Raji (cell line): Measurements from ENCODE around the gene CTPS1.

ENCODE experiments used
- POLR2A ChIP-seq: IDR thresholded peaks from 2 replicates; pipeline ENCODE4 v1.6.1; 2011; ENCODE audit warnings: low read depth, low read length, control low read depth; ENCODE audit not compliant: insufficient read depth

The CTPS1 gene

DNA sequence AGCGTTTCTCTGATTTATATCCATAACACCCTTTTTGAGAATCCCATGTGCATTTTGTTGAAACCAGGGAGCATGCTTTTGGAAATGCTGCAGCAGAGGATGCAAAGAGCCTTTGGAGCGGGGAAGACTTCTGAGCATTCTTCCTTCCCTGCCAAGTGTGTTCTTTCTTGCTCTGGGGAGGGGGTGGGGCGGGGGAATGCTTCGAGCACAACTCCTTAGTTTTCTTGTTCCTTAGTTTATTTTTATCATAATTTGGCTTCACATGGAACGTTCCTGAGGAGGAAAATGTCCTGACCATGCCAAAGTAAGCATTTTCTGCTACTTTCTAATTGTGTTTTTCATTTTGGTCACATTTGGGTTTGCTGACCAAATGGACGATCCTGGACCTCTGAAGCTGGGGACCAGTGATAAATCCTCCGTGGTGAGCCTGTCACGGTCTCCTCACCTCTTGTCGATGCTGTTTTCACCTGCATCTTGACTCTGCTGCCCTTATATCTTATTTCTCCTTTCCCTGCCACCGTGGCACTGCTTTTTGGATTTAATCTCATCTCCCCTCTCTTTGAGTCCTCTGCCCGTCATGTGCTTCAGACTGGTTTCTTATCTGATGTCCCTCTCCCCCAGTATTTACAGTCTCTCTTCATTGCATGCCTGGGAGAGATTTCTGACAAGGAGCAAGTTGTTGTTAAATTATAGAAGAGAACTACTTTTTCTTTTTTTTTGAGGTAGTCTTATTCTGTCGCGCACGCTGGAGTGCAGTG is 2.4 kb downstream of the CTPS1 start:
- TF ChIP-seq POLR2A, result no peak

DNA sequence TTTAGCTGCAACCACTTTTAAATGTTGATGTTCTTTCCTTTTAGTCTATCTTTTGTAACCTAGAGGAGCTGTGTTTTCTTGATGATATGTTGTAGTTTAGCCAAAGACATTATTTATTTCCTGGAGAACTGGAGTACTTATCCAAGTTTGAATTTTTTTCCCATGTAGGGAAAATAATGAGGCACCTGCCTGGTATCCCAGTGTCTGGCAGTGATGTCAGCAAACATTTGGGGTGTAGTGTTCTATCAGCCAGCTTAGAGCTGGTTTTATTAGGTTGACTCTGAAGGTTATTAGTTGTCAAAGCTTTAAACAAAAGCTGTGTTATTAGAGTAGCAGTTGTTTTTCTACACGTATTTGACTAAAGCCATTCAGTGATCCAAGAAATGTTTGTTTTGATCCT is 3.2 kb downstream of the CTPS1 start:
- no peak for TF ChIP-seq POLR2A

DNA sequence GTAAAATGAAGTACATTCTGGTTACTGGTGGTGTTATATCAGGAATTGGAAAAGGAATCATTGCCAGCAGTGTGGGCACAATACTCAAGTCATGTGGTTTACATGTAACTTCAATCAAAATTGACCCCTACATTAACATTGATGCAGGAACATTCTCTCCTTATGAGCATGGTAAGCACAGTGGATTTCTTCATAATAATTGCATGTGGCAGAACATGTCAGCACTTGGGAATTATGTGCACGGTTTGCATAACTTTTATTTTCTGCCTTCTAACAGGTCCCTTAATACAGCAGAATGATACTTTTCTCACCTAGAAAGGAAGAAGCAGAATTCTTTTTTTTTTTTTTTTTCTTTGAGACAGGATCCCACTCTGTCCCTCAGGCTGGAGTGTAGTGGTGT is 3.8 kb downstream of the CTPS1 start:
- TF ChIP-seq POLR2A, result no peak

DNA sequence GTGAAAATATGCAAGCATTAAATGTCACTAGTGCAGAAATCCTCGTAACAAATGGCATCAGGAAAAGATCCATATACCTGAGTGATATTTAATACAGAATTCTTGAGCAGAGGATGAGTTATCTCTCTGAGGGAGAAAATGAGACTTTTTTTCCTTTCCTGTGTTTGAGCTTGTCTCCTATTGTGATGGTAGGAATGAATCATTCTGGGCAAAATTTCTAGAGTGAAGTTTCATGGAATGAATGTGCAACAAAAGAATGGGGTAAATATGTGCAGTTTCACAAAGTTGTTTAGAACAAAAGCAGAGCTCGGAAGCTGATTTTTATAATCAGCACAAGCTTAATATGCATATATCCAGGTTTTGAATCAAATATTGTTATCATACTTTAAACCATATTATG is 4.6 kb downstream of the CTPS1 start:
- TF ChIP-seq POLR2A, result no peak

DNA sequence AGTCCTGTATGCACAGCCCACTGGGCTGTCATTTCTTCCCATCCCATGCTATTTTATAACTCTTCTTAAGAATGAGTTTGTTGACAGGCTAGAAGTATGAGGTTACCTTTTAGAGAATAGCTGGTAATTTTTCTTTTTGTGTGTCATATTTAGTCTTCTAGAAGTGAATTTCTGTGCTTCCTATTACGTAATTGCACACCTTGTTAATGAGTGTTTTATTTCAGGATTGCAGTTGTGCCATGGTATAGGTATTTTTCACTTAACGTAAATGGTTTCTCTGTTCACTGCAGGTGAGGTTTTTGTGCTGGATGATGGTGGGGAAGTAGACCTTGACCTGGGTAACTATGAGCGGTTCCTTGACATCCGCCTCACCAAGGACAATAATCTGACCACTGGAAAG is 5.0 kb downstream of the CTPS1 start:
- TF ChIP-seq POLR2A, result no peak

DNA sequence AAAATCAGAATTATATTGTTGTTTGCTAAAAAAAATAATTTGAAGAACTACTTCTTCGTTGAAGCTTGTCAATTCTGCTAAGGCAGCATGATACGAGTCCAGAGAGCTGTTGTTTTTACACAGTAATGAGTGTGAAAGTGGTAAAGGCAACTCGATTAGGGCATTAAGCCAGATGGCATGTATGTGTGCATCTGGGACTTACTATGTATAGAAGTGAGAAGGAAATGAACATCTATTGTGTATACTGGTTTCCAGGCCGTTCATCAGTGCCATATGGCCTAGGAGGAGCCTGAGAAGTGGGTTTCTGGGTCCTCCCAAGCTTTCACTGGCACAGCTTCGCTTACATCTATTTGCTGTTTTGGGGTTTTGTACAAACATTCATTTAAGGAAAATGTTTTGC is 5.7 kb downstream of the CTPS1 start:
- no peak for TF ChIP-seq POLR2A

DNA sequence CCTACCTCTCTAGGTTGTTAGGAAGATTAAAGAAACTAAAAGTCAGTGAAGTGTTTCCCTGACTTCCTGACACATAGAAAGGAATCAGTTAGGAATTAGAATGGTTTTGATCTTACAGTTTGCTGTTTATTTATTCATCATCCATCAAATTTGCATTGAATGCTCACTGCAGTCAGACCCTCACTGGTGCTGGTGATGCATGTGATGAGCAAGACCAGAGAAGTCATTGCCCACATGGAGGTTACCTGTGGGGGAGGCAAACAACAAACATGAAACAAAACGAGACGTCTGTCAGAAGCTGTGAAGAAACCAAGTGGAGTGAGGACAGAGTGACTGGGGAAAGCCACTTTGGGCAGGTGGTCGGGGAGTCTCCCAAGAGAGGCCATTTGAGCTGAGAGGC is 6.4 kb downstream of the CTPS1 start:
- TF ChIP-seq POLR2A, result no peak

DNA sequence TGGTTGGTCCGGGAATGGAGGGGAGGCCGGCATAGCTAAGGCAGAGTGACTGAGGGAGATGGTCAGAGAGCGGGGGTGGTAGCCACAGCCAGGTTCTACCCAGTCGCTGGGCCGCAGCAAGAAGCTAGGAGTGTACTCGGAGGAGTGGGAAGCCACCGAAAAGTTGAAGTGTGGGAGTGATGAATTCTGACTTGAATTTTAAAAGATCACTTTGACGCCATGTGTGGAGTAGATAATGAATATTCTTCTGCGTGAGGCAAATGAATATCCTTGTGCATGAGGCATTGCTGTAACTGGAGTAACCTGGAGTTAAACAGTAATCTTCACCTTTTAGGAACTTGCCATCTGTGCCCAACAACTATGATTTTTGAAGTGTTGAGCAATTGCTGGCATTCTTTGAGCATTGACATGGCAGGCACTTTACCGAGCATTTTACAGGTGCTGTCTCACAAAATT is 6.9 kb downstream of the CTPS1 start:
- no peak for TF ChIP-seq POLR2A

DNA sequence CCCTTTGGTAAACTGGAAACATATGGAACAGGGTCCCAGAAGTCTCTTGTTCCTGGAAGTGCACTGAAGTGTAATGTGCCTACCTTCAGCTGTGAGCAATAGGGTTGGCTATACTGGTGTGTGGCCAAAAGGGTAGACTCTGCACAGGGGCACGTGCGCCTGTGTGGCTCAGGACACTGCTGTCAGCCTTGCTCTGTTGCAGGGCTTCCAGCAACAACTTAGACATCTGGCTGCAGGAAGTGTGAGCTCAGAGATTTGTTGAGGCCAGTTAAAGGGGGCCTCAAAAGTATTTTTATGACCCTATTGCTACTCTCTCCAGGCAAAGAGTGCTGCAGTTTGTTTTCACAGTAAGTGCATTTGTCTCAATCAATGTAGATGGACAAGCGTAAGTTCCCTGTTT is 7.5 kb downstream of the CTPS1 start:
- no peak for TF ChIP-seq POLR2A

DNA sequence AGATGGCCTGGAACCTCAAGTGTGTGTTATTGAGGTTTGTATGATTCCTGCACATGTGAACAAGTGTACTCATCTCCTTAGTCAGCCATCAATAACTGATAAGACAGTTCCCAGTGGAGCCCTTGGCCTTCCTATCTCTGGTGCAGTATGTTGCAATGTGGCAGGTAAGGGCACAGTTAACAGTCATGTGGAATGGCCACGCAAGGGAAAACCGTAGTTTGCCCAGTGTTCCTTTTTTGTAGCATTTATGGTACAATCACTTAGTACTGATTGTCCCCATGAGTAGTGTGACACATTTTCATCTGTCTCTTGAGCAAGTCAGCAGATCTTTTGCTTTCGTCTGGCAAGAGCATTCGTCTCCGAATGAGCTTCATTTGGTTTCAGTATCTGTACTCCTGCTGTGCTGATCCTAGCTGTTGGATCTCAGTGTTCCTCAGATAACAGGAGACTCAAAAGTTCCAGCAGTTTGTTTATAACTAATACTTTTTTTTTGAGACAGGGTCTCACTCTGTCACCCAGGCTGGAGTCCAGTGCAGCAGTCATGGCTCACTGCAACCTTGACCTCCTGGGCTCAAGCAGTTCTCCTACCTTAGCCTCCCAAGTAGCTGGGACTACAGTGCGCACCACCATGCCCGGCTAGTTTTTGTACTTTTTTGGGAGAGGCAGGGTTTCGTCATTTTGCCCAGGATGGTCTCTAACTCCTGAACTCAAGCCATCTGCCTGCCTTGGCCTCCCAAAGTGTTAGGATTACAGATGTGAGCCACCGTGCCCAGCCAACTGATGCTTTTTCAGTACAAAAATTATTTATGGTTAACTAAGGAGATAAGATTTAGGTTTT is 8.2 kb downstream of the CTPS1 start:
- TF ChIP-seq POLR2A, result no peak

DNA sequence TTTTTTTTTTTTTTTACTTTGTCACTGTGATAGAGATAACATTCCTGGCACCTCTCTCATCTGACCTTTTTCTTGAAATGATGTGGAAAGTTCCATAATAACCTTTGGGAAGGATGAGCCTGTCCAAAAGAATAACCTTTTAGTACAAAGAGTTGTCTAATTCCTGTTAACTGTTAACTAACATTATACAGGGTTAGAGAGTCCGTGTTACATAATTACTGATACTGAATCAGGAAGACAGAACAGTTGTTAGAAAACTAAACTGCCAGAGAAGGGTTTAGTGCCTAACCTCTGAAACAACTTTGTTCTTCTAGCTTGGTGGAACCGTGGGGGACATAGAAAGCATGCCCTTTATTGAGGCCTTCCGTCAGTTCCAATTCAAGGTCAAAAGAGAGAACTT is 8.8 kb downstream of the CTPS1 start:
- TF ChIP-seq POLR2A, result no peak

DNA sequence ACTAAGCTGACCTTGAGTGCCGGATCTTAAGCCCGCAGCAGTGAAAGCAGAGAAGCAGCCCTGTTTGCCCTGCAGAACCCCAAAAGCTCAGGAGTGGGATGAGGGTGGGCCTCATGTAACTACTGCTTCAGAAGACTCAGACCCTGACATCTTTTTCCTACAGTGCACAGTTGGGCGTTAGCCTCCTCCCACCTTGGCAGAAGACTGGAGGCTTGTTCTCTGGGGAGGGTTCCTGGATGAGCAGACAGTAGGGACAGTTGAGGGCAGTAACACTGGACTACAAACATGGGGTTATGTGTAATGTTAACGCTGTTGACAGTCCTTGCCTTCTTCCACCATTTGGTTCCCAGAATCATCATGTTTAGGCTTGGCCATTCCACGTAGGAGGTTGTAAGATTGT is 9.6 kb downstream of the CTPS1 start:
- no peak for TF ChIP-seq POLR2A

DNA sequence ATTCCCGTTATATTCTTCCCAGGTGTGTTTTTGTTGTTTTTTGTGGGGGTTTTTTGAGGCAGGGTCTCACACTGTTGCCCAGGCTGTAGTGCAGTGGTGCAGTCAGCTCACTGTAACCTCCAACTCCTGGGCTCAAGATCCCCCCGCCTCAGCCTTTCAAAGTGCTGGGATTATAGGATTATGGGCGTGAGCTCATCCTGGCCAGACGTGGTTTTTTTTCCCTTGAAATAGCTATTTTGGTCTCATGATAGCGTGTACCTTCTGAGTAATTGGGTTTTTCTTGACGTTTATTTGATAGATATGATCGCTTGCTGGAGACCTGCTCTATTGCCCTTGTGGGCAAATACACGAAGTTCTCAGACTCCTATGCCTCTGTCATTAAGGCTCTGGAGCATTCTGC is 17.6 kb downstream of the CTPS1 start:
- no peak for TF ChIP-seq POLR2A

DNA sequence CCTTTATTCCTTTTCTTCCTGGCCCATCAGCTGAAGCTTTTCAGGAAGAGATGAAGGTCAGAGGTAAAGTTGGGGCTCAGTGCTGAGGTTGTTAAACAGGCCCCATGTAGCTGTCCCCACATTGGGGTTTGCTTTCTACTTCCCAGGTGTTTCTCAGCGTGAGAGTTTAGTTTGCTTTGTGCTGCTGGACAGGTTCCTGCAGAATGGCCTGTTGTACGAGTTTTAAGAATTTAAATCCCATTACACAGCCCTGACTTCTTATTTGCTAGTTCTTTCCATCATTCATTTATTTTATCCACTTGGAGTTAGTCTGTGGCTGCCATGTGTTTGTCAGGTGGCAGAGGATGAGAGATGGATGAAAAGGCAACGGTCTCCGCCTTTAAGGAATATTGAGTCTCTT is 19.2 kb downstream of the CTPS1 start:
- TF ChIP-seq POLR2A, result no peak

DNA sequence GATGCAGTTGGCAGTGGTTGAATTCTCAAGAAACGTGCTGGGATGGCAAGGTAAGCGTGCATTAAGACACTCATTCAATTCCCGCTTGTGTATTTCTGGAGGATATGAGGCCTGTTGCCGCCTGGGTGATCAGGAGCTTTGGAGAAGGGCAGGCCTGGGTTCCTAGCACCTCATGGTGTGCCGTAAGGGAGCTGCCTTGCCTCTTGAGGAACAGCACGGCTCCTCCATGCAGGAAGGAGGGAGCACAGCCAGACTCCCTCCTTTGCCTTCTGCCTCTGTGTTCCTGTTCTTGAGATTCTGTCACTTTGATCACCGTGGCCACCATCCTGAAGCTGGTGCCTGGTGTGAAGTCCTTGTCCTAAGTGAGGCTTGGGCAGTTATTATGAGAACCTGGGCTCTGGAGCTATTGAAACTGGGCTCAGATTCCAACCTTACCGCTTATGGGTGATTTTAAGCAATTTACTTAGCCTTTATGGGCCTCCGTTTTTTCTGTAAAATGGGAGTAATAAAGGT is 23.7 kb downstream of the CTPS1 start:
- TF ChIP-seq POLR2A, result no peak

DNA sequence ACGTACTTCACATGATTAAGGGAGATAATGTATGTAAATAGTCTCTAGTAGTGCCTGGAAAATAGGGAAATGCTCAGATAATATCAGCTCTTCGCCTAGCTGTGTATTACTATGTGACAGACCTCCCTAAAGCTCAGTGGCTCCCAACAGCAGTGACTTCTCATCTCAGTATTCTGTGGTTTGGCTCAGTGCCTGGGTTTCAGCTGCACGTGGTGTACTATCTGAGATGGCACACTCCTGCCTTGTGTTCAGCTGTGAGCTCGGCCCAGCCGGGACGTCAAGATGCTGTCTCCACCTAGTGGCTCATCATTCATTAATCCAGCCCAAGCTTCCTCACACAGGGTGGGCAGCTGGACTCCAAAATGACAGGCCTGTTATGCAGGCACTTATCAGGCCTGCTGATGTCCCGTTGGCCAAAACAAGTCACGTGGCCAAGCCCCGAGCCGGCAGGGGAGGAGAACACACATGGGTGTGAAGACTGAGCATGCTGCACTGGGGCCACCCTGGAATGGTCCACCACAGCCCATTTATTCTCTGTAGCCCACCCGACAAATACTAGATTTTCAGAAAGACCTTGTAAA is 24.2 kb downstream of the CTPS1 start:
- no peak for TF ChIP-seq POLR2A
